Measurements from ENCODE around the gene PANK4.

DNA sequence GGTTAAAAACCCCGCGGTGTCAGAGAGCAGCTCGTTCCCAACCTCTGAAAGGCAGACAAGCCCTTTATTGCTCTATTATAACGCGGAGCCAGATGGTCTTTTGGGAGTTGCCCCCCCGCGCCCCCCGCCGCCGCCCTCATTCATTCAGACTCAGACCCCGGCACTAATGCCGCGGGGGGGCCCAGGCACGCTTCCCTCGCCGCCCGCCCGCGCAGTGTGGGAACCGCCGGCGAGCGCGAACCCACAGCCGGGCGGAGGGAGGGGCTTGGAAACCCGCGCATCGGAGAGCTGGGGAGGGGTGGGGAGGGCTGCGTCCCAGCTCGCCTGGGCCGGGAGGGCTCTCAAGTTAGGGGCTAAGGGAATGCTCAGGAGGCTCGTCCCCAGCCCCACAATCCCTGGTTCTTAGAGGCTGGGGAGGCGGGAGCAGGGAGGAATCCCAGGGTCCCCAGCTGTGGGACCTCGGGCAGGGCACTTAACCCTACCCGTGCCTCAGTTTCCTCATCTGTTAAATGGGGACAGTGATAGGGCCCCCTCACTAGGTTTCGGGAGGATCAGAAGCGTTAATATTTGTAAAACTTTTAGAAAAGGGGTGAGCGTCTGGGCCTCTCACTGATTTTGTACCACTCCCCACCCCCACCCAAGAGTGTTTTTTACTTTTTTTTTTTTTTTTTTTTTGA is 14.6 kb upstream of the PANK4 start:
- TF ChIP-seq NFIC (IDR thresholded peaks at IDR 0.05) (no peak), TEAD4 (IDR thresholded peaks at IDR 0.05) (no peak), CEBPB (IDR thresholded peaks at IDR 0.05) (no peak)
